Fibroblast of skin of scalp (primary cell): Measurements from ENCODE around the gene DNASE1L3.

ENCODE experiments used
- DNase-seq: peaks from one replicate; pipeline ENCODE4 v3.0.0-alpha.2; 2013

Gene DNASE1L3

DNA sequence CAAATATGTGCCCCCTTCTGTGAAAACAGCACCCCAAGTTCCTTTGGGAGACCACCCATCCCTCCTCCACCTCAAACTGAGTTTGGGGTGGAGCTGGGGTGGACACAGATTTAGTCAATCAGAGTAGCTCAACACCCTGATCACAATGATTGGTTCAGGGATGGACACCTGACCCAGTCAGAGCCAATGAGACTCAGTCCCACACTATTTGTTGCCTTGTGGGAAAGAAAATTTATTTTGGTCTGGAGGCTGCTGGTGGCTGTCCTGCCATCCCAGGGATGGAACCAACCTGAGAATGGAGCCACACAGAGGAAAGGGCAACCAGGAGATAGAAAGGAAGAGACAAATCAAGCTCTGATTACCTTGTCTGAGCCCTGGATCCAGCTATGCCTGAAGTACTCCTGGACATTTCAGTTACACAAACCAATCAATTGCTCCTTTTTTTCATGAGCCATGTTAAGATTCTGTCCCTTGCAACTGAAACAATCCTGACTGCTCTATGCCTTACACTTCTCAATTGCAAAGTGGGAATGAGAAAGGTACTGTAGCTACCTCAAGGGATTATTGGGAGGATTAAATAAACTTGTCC lies 10.6 kb downstream of the DNASE1L3 start:
- DNase-seq = no peak

DNA sequence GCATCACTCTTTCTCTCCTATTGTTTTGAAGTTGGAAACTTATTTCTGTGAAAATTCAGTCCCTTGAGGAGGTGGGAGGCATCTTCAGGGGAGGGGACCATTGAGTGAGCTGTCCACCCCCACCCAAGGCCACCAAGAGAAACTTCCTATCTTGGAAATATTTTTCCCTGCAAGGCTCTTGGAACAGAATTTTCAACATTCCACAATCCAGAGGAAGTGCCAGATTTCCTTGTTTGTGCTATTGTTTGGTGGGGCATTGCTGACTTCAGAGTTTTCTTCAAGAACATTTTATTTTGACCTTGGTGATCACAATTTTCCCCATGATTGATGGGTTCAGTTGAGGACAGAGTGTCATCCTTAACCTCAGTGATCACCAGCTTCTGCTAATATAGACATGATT lies 12.0 kb downstream of the DNASE1L3 start:
- no peak for DNase-seq

DNA sequence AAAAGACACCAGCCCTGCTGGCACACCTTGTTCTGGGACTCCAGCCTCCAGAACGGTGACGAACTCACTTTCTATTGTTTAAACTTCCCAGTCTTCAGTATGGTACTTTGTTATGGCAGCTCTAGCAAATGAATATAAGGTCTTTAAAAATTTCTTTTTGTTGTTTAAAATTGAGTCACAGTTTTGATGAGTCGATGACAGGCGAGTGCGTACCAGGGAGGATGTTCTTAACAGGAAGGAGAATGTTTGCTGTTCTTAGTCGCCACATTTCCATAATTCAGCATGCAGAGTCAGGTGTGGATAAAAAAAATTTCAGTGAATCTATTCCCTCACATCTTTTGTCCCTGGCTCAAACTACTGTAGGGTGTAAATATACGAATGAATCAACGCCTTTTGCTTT lies 12.4 kb downstream of the DNASE1L3 start:
- no peak for DNase-seq

DNA sequence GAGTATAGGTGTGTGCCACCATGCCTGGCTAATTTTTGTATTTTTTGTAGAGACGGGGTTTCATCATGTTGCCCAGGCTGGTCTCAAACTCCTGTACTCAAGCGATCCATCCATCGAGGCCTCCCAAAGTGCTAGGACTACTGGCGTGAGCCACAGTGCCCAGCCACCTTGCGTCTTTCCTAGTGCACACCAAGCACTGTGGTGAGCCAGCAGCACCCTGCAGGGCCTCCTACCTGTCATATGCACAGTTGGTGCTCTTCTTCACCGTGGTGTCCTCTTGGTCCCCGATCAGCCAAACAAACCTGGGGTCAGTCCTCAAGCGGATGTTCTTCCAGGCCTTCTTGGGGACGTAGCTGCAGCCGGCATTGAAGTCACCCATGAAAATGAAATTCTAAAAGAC lies 13.2 kb downstream of the DNASE1L3 start:
- no peak for DNase-seq

DNA sequence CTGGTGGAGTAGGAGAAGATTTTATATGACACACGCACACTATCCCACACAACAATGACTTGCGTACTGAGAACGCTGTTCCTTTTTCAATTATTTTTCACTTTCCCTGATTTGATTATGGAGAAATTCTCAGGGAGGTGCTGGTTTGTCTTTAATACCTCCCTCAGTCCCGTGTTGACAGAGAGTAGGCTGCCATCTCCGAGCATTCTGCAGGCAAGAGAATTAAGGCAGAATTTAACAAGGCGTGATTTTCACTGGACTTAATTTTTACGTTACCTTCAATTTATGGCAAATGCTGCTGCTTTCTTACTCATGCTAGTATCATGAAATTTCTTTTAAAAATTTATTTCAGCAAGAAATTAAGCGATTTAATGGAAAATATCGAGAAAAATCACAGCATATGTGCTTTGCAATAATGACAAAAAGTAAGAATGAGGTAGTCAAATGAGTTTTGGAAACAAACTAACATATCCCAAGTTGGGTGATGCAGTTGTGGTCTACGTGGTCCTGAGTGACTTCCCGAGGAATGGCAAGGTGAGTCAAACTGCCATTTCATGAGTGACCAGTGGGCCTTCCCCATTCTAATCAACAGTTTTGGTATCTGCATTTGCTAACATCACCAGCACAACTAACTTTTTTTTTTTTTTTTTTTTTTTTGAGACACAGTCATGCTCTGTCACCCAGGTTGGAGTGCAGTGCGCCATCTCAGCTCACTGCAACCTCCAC lies 16.9 kb downstream of the DNASE1L3 start:
- DNase-seq = no peak

DNA sequence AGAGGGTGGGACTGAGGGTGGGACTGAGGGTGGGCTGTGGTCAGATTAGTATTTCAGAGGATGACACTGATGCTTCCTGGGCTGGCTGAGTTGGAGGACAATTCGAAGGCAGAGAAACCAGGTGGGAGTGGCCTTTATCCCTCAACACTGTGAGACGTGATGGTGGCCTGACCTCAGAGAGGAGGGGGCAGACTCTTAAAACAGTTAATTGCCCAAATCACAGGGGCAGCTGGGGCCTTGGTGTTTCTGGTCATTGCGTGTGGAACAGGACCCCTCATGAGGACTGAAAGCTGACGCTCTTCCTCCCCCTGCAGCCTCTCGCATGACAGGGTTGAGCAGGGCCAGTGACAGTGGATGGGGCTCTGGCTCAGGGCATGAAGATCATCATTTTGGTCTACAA lies 18.7 kb downstream of the DNASE1L3 start:
- no peak for DNase-seq

DNA sequence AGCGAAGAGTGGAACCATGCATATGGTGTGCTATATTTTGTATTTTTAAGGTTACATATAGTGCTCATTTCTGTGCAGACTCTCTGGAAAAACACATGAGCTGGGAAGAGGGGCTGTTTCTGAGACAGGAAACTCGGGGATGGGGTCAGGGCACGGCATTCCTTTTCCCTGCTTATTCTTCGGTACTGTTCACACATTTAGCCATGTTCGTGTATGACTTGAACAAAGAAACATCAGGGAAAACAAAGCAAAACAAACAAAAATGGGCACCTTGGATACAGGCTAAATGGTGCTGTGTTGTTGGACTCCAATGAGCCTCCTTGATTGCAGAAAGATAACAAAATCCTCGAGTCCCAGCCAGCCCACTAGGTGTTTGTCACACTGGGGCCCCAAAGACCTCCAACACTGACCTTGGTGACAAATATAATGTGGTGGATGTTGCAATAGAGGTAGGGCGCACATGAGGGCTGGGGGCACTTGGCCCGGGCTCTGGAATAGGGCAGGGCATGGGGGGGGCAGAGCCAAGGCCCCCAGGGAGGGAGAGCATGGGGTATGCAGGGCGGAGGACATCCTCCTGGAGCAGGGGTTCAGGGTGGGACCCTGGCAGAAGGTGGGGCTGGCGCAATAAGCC lies 19.3 kb downstream of the DNASE1L3 start:
- DNase-seq = no peak

DNA sequence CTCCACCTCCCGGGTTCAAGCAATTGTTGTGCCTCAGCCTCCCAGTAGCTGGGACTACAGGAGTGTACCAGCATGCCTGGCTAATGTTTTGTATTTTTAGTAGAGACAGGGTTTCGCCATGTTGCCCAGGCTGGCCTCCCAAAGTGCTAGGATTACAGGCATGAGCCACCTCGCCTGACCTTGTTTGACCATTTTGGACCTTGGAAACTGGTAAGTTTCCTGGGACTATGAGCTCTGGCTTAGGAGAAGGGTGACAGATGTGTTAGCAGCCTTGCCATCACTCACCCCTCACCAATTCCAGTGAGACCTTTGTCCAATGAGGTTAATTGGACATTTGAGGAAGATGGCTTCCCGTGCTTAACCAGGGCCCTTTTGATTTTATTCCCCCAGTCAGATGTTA lies 19.9 kb downstream of the DNASE1L3 start:
- DNase-seq = no peak

DNA sequence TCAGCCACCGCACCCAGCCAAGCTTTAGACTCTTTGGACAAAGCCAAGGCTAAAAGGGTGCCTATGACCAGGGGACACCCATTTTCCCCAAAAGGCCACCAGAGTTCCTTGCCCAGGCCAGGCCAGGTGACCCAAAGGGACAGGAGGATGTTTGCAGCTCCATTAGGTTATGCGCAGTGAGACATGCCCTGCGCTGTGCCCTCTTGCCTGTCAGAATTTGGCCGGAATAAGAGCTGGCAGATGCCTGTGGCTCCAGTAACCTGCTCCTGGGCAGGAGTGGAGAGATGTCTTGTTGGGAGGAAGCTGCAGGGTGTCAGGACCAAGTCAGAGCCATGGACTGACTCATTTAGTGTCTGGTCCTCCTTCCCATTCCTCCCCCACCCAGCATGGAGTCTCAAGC lies 20.5 kb downstream of the DNASE1L3 start:
- no peak for DNase-seq

DNA sequence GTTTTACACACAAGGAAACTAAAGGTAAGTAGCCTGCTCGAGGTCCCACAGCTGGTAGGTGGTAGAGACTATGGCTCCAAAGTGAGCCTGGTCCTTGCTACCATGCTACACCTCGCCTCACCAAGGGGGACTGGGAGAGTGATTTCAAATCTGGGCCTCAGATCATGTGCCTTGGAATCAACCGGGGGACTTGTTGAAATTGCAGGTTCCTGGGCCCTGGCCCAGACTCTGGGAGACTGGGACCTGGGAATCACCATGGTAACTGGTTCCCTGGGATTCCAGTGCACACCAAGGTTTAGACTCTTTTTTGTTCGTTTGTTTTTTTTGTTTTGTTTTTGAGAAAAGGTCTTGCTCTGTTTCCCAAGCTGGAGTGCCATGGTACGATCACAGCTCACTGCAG lies 21.1 kb downstream of the DNASE1L3 start:
- no peak for DNase-seq

DNA sequence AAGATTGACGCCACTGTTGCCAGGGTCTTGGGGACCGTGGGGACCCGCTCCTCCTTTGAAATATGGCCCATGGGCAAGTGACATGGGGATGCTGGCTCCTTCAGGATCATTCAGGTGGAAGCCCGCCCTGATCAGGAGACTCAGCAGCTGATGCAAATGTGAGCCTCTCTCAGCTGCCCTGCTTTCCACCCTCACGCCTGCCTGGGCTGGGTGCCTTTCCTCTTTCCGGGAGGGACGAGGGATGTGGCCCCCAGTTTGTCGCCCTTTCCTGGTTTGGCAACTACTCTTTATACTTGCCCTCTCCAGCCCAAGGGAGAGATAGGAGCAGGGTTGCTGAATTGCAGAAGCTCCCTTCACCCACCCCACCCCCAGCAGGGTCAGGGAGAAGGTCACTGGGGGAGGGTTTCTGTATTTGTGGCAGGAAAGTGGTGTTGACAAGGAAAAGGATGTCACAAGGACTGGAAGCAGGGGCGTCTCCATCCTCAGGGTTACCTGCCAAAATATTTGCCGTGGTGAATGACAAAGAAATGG lies 21.8 kb downstream of the DNASE1L3 start:
- DNase-seq = no peak

DNA sequence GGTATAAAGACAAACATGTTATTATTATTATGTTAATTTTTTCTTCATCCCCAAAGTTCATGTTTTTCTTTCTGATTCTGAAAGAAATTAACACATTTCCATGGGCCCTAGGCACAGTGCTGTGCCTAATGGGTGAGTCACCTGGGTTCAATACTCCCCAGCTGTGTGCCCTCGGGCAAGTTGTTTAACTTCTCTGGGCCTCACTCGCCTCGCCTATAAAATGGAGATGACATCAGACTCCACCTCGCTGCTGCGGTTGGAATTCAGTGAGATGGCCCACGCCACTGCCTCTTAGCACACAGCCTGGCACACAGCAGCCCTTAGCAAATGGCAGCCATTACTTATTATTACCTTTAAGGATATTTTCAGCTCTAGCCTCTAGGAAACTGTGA lies 22.6 kb downstream of the DNASE1L3 start:
- no peak for DNase-seq

DNA sequence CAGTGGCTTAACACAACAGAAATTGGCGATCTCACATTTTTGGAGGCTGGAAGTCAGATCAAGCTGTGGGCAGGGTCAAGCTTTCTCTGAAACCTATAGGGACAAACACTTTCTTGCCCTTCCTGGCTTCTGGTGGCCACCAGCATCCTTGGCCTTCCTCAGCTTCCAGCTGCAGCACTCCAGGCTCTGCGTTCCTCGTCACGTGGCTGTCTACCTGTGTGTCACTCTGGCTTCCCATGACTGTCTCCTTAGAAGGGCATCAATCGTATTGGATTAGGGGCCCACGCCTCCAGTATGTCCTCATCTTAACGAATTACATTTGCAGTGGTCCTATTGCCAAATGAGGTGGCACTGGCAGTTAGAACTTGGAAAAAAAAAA lies 25.8 kb downstream of the DNASE1L3 start:
- no peak for DNase-seq

DNA sequence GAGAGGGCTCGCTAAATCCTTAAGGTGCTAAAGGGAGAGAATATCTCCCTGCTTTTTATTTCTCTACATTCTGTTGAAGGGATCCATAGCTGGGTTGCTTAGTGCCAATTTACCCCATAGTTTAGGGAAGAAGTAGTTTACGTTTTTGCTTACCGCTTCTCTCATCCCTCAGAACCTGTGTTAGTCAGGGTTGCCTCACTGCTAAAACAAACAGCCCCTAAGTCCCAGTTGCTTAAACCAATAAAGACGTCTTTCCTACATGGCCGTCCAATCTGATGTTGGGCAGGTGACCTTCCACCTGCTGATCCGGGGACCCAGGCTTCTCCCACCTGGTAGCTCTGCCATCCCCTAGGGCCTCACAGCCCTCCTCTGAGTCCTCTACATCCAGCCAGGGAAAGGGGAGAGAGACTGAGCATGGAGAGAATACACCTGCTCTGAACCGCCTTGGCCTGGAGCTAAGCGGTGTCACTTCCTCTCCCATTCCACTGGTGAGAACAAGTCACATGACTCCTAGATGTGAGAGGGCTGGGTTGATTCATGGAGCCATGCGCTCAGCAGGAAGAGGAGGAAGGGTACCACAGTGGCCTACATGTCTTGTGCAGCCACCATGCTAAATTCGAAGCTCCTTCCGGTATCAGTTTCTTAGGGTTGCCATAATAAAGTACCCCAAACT lies 26.3 kb downstream of the DNASE1L3 start:
- no peak for DNase-seq

DNA sequence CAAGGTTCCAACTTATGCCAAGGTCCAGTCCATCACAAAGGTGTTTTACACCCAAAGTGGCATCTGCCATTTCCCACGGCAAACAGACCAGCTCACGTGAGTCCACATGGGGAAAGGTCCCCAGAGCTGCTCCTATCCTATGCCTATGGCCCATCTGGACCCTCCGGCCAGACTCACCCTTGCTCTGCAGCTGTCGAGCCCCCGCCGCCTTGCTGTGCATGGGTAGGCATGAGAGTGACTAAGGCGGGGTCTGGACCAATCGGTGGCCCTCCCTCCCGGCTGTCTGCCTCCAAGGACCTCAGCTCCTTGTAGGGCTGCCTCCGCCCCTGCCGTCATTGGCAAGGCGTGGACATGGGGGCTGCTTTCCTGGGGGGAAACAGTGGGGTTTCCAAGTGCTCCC lies 26.9 kb downstream of the DNASE1L3 start:
- DNase-seq = no peak

DNA sequence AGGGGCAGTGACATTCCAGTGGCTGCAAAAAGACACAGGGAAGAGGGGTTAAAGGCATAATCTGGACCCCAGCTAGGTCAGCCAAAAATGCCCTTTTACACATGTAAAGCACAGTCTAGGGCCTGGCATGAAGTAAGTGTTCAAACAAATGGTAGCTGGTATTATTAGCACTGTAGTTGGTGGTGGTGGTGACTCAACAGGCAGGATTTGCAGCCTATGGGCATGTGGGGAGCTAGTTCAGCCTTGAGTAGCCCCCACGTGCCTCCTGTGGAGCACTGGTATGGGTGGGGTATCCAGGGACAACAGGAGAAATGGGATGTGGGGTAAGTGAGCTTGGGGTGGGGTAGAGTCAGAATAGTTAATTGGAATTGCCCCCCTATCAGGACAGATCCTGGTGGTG lies 27.6 kb downstream of the DNASE1L3 start:
- DNase-seq = no peak

DNA sequence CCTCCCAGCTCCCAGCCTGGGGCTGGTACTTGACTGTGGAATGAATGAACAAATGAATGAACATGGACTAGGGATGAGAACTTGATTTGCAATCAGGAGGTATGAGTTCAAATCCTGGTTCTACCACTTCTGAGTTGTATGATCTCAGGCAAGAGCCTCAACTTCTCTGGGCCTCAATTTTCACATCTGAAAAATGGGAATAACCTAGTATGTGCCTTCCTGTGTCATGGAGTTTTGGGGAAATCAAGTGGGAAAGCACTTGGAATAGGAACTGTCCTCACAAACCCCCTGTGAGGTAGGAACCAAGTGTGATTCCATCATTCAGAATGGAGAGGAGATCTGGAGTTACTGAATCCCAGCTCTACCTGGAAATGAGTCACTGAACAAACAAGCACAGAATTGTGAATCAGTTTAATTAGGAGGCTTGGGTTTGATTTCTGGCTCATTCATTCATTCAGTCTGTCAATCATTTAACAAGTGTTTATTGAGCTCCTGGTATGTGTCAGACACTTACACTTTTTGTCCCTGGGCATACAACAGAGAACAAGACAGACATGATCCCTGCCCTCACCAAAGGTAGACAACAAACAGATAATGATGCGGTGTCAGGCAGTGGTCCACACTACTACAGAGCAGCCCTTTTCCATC lies 29.7 kb downstream of the DNASE1L3 start:
- no peak for DNase-seq

DNA sequence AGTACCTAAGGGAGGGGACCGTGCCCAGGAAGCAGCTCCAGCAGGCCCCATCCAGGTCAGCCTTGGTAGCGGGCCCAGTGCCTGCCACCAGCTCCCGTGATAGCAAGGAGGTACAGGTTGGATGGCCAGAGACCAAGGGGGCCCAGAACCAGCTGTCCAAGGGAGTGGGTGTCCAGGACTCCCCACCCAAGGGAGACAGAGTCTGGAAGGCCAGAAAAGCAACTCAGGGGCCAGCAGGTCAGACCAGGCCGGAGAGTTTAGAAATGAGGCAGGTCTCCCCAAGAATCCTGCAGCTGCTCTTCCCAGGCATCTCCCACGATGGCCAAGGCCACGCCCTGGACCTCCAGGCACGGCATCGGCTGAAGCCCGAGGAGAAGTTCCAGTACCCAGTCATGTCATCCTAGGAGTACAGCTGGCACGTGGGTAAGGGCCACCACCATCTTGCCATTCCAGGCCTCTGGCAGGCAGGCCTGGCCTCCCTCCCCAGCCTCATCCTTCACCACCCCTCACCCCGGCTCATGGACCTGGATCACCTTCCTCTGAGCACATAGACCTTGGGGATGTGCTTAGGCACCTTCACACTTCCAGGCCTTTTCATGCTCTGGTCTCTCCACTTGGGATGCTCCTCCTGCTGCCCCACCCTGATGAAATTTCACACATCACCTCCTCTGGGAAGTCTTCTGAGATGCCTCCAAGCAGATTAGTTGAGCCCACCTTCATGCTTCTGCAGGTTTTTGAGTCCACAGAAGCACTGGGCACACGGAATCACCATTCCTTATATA lies 30.5 kb downstream of the DNASE1L3 start:
- no peak for DNase-seq

DNA sequence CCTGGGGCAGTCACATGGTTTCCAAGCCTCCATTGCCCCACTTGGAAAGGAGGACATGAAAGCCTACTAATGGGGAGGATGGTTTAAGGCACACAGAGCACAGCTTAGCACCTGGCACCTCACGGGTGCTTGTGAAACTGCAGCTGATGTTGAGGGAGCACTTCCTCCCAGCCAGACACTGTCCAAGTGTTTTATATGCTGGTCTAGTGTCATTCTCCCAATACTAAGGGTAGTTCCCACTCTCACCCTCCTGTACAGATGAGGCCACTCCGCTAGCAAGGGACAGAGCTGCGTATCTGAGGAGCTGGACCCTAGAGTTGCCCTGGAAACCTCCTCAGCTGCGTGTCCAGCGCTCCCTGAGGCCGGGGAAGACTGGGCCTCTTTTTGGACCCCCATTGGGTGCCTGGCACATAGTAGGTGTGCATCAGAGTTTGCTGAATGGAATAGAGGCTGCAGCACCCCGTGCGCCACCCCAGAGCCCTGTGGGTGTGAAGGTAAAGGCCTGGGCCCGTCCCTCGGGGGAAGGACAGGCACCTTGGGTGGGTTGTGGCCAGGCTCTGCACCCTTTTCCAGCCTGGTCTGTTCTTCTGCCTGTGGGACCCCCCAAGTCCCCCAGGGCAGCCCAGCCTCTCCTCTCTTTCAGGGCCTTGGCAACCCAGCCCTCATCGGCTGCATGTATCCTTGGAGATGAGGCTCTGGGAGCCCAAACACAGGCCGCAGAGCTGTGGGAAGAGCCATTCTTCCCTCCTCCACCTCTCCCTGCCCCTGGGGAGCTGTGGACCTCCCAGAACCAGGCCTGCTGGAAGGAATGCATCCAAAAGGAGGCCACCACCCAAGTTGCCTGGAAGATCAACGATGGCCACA lies 31.3 kb downstream of the DNASE1L3 start:
- DNase-seq = peak; percentile 40

DNA sequence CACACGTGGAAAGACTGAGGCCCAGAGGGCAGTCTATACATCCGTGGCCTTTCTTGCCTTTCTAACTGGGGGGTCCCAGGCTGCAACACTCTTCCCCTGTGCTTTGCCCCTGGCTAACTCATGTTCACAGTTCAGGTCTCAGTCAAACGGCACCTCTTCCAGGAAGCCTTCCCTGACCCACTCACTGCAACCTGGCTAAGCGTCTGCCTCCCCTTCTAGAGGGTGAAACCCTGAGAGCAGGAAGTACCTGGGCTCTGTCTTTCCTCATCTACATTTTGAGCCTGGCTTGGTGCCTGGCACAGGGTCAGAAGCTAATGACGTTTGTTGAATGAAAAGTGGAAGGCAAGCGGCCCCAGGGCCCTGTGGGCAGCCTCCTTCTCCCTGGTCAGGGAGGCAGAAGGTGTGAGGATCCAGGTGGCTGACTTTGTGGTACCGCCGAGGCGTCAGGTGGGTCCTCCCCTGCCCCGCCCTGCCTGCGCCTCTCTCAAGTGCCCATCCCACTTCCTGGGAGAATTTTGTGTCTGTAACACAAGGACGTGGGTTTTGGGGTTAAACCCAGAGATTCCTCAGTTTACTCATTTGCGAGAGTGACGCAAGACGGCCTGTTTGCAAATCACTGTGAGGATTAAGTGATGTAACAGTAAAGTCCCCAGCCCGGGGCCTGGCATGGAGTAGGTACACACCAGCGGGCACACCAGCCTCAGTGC lies 32.1 kb downstream of the DNASE1L3 start:
- DNase-seq = no peak
